Smooth muscle cell (in vitro differentiated cells): ENCODE results near the gene PSMB8. TPM values are rescaled to one million over a fixed set of nuclear protein-coding genes. Genes with fewer than 3 reads are reported as not detected.

Experiments
- DNase-seq: peaks from one replicate; lab custom pipeline; 2025; ENCODE audit not compliant: unreplicated experiment; lab: John Stamatoyannopoulos, UW
- H2AFZ ChIP-seq: fragments of 200-600 bp; sonication (generic); 2 replicates; pipeline ENCODE4 v1.6.0; 2016; ENCODE audit warnings: antibody characterized with exemption, low read depth, mild to moderate bottlenecking
- H3F3A ChIP-seq: fragments of 200-600 bp; sonication (generic); 2 replicates; pipeline ENCODE4 v1.6.0; 2017; ENCODE audit warnings: antibody characterized with exemption, low read depth
- H3K27ac ChIP-seq: fragments of 200-600 bp; sonication (generic); 2 replicates; pipeline ENCODE4 v1.5.1; 2016; ENCODE audit warnings: low read depth, mild to moderate bottlenecking
- H3K27me3 ChIP-seq: fragments of 200-600 bp; sonication (generic); 2 replicates; pipeline ENCODE4 v1.6.1; 2016; ENCODE audit warnings: low read depth, mild to moderate bottlenecking
- H3K36me3 ChIP-seq: fragments of 200-600 bp; sonication (generic); 2 replicates; pipeline ENCODE4 v1.5.1; 2016; ENCODE audit warnings: low read depth
- H3K4me1 ChIP-seq: fragments of 200-600 bp; sonication (generic); 2 replicates; pipeline ENCODE4 v1.5.1; 2016; ENCODE audit warnings: low read depth
- H3K4me2 ChIP-seq: fragments of 200-600 bp; sonication (generic); 2 replicates; pipeline ENCODE4 v1.6.0; 2016; ENCODE audit warnings: mild to moderate bottlenecking
- H3K4me3 ChIP-seq: fragments of 200-600 bp; sonication (generic); 2 replicates; pipeline ENCODE4 v1.5.1; 2016; ENCODE audit warnings: mild to moderate bottlenecking
- H3K79me2 ChIP-seq: fragments of 200-600 bp; sonication (generic); 2 replicates; pipeline ENCODE4 v1.6.0; 2016; ENCODE audit warnings: low read depth, mild to moderate bottlenecking
- H3K9ac ChIP-seq: fragments of 200-600 bp; sonication (generic); 2 replicates; pipeline ENCODE4 v1.6.0; 2016; ENCODE audit warnings: low read depth
- H3K9me3 ChIP-seq: fragments of 200-600 bp; sonication (generic); replicated peaks from 2 replicates; pipeline ENCODE4 v1.5.1; 2016; ENCODE audit warnings: low read depth
- H4K20me1 ChIP-seq: fragments of 200-600 bp; sonication (generic); 2 replicates; pipeline ENCODE4 v1.6.0; 2016; ENCODE audit warnings: low read depth
- WGBS: methylation state at CpG from one replicate; pipeline ENCODE4 v1.1.7; 2016; ENCODE audit warnings: low lambda C conversion rate; 5-methylcytosine and 5-hydroxymethylcytosine counted together
- polyA plus RNA-seq: library from polyadenylated mRNA; unstranded; fragments of >200 nt; fragmentation: Nextera tagmentation; extraction: Ambion mirVana; gene quantifications from 2 replicates; pipeline ENCODE4 v1.2.1, GENCODE V29; 2016
- total RNA-seq: library from RNA; depleted of rRNA; stranded (reverse); fragments of >200 nt; gene quantifications from 2 replicates; pipeline ENCODE4 v1.2.3, GENCODE V29; 2014
- TF ChIP-seq, protein P1 (sequence below): fragments of 200-600 bp; sonication (generic); IDR thresholded peaks from 2 replicates; pipeline ENCODE4 v1.5.1; 2017; ENCODE audit warnings: borderline replicate concordance, mild to moderate bottlenecking, antibody characterized with exemption; ENCODE audit not compliant: insufficient read depth, poor library complexity, severe bottlenecking

PSMB8 gene
- total and polyA plus RNA-seq, 2 experiments from 2014 or later: 5.0 to 16.7 TPM

DNA sequence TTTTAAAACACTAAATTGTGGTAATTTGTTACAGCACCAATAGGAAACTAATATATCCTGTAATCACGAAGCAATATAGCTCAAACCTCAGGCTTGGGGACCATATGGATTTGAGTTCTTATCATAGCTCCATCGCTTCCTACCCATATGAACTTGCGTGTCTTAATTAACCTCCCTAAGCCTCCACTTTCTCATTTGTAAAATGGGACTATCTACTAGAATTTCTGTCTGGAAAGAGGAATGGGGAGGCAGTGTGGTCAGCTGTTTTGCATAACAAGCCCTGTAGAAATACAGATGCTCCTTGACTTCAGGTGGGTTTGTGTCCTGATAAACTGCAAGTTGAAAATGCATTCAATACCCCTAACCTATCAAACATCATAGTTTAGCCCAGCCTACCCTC lies 44.1 kb downstream of the PSMB8 start:
- 62% methylated on average over 3 of the region's 3 CpGs for WGBS
- no peaks in the 10 kb centered on the region for H3F3A ChIP-seq
- H3K4me1 ChIP-seq: peaks cover 3% of the 10 kb centered on the region
- DNase-seq: no peak
- H3K79me2 ChIP-seq: no peaks in the 10 kb centered on the region
- no peak overlapping the region for H3K9ac ChIP-seq
- H4K20me1 ChIP-seq: no peaks in the 10 kb centered on the region
- no peak overlapping the region for H3K4me2 ChIP-seq
- H2AFZ ChIP-seq: no peak overlapping the region
- TF ChIP-seq, protein P1, sequence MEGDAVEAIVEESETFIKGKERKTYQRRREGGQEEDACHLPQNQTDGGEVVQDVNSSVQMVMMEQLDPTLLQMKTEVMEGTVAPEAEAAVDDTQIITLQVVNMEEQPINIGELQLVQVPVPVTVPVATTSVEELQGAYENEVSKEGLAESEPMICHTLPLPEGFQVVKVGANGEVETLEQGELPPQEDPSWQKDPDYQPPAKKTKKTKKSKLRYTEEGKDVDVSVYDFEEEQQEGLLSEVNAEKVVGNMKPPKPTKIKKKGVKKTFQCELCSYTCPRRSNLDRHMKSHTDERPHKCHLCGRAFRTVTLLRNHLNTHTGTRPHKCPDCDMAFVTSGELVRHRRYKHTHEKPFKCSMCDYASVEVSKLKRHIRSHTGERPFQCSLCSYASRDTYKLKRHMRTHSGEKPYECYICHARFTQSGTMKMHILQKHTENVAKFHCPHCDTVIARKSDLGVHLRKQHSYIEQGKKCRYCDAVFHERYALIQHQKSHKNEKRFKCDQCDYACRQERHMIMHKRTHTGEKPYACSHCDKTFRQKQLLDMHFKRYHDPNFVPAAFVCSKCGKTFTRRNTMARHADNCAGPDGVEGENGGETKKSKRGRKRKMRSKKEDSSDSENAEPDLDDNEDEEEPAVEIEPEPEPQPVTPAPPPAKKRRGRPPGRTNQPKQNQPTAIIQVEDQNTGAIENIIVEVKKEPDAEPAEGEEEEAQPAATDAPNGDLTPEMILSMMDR: no peak
- H3K4me3 ChIP-seq: no peak overlapping the region
- no peaks in the 10 kb centered on the region for H3K36me3 ChIP-seq
- no peak overlapping the region for H3K27ac ChIP-seq
- peaks cover 39% of the 10 kb centered on the region for H3K27me3 ChIP-seq
- H3K9me3 ChIP-seq: no peaks in the 10 kb centered on the region

DNA sequence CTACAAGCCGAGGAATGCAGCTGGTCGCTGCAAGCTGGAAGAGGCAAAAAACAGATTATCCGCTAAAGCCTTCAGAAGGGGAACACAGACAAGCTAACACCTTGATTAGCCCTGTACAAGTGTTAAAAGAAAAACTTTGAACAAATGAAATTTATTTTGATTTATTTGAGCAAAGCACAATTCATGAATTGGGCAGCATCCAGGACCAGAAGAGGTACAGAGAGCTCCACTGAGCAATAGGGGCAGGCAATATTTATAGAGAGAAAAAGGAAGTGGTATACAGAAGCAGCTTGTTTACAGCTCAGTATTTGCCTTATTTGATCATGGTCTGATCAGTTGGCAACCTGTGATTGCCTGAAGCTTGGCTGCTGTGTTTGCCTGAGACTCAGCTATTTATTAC lies 44.7 kb downstream of the PSMB8 start:
- H3K36me3 ChIP-seq: no peaks in the 10 kb centered on the region
- 94% methylated on average over 3 of the region's 3 CpGs for WGBS
- H3F3A ChIP-seq: no peaks in the 10 kb centered on the region

DNA sequence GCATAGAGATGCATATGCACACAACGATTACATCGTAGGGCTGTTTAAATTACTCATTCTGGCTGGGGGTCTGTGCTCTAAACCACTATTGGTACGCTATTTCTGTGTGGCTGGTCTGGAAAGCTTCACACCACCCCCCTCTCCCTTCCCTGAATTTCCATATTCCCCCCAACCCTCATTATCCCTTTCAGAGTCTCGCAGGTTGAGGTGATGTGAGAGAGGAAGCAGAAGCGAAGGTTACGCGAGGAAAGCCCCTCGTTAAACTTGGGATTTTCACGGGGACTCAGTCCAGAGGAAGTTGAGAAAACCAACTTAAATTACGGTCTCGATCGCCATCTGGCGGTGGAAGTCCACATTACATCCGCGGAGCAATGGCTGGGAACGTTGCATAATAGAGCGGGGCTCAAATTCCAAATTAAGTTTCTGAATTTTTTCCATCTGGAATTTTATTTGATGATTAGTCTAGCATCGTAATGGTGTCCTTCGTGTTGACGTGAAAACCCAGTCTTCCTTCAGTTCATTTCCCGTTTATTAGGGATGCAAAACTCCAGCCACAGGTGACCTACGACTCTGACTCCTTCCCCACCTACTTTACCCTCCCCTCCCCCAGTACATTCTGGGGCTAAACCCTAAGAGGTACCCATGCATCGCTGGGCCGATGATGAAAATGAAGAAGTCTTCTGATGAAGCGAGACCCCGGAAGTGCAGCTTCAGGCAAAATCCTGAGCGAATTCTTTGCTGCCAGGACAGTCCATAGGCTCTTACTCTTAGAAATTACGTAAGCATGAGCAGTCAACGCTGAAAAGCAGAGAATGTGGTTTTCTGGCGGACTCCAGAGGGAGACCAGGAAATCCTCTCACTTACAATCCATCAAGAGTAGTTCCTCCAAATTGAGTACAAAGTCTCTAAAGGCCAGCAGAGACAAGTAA lies 46.7 kb downstream of the PSMB8 start:
- TF ChIP-seq, protein P1: peak; percentile 90
- H3K9me3 ChIP-seq: no peaks in the 10 kb centered on the region
- H3F3A ChIP-seq: no peaks in the 10 kb centered on the region
- no peak overlapping the region for H3K27ac ChIP-seq
- H3K4me3 ChIP-seq: peak overlapping the region; percentile 36
- peaks cover 3% of the 10 kb centered on the region for H3K4me1 ChIP-seq
- no peaks in the 10 kb centered on the region for H4K20me1 ChIP-seq
- no peaks in the 10 kb centered on the region for H3K36me3 ChIP-seq
- H3K4me2 ChIP-seq: peak overlapping the region; percentile 83
- H3K79me2 ChIP-seq: no peaks in the 10 kb centered on the region
- H2AFZ ChIP-seq: peak overlapping the region; percentile 82
- DNase-seq: peak; percentile 50
- H3K27me3 ChIP-seq: peaks cover 18% of the 10 kb centered on the region
- WGBS: 16% methylated on average over 30 of the region's 30 CpGs
- peak overlapping the region; percentile 25 for H3K9ac ChIP-seq

More for the DNA sequence above, 44.7 kb downstream of the PSMB8 start:
- DNase-seq: no peak
- H3K9ac ChIP-seq: no peak overlapping the region
- no peaks in the 10 kb centered on the region for H4K20me1 ChIP-seq
- H3K79me2 ChIP-seq: no peaks in the 10 kb centered on the region
- H3K27ac ChIP-seq: no peak overlapping the region
- peaks cover 37% of the 10 kb centered on the region for H3K27me3 ChIP-seq
- no peak overlapping the region for H3K4me3 ChIP-seq
- H3K4me2 ChIP-seq: no peak overlapping the region
- H2AFZ ChIP-seq: no peak overlapping the region
- H3K9me3 ChIP-seq: no peaks in the 10 kb centered on the region
- H3K4me1 ChIP-seq: peaks cover 3% of the 10 kb centered on the region
- TF ChIP-seq, protein P1: no peak
